Measurements from ENCODE around the gene DOK6. TPM values are rescaled to one million over a fixed set of nuclear protein-coding genes. Genes with fewer than 3 reads are reported as not detected.
"Not testable (repeated sequence)": the region's sequence is repeated elsewhere in the genome, so short reads cannot be mapped to it uniquely, and the experiment has no call there.

DOK6 gene
- total RNA-seq, 1 experiment from 2014 or later: not detected

GRCh38 chr18:69853051-69853450, 452.4 kb downstream of the DOK6 start:
- intact Hi-C loops (cut with micrococcal nuclease): no loop called here
- Histone ChIP-seq H3K27ac (ENCODE audit: low read length) (no peak overlapping the region), H3K4me3 (ENCODE audit: low read length) (no peak overlapping the region), H3K27me3 (ENCODE audit: low read length) (no peaks in the 10 kb centered on the region), H3K36me3 (ENCODE audit: low read depth, low read length) (no peaks in the 10 kb centered on the region), H3K9ac (ENCODE audit: low read length) (no peak overlapping the region), H3K9me2 (replicated peaks; ENCODE audit: low read length) (no peaks in the 10 kb centered on the region), H4K20me1 (ENCODE audit: low read length) (no peaks in the 10 kb centered on the region), H3F3A (ENCODE audit: low read length, unreplicated experiment) (no peaks in the 10 kb centered on the region), H3K4me1 (ENCODE audit: insufficient read depth, low read length) (no peaks in the 10 kb centered on the region), H3K79me2 (ENCODE audit: low read length) (no peaks in the 10 kb centered on the region), H3K9me3 (ENCODE audit: low read length) (no peaks in the 10 kb centered on the region), H3K4me2 (ENCODE audit: low read length) (no peak overlapping the region), H2AFZ (ENCODE audit: low read length) (no peak overlapping the region)
- no peak for TF ChIP-seq EZH2 (IDR thresholded peaks at IDR 0.05; ENCODE audit: low read length, unreplicated experiment)
- TF ChIP-seq CTCF (conservative IDR thresholded peaks at IDR 0.05; ENCODE audit: low read depth, low read length): no peak
- no peak for TF ChIP-seq EZH2phosphoT487 (IDR thresholded peaks at IDR 0.05; ENCODE audit: borderline replicate concordance, low read length)
- DNase-seq: no peak
- ChIA-PET CTCF (no interaction called here), POLR2A (ENCODE audit: unreplicated experiment) (no interaction called here)
- ATAC-seq: no peak
- no TSS peak for BruUV-seq (replicated peaks)

- no peaks in the 10 kb centered on the region for H3F3A ChIP-seq (ENCODE audit: low read length, unreplicated experiment)
- ChIA-PET CTCF (no interaction called here), POLR2A (ENCODE audit: unreplicated experiment) (no interaction called here)
- H3K4me3 ChIP-seq (ENCODE audit: low read length): no peak overlapping the region
- no peak overlapping the region for H2AFZ ChIP-seq (ENCODE audit: low read length)
- H3K4me2 ChIP-seq (ENCODE audit: low read length): no peak overlapping the region
- TF ChIP-seq EZH2phosphoT487 (IDR thresholded peaks at IDR 0.05; ENCODE audit: borderline replicate concordance, low read length): no peak
- no peak for TF ChIP-seq EZH2 (IDR thresholded peaks at IDR 0.05; ENCODE audit: low read length, unreplicated experiment)
- TF ChIP-seq CTCF (conservative IDR thresholded peaks at IDR 0.05; ENCODE audit: low read depth, low read length): no peak
- no peaks in the 10 kb centered on the region for H3K4me1 ChIP-seq (ENCODE audit: insufficient read depth, low read length)
- no peaks in the 10 kb centered on the region for H3K27me3 ChIP-seq (ENCODE audit: low read length)
- no peaks in the 10 kb centered on the region for H3K79me2 ChIP-seq (ENCODE audit: low read length)
- no peaks in the 10 kb centered on the region for H3K9me3 ChIP-seq (ENCODE audit: low read length)
- no TSS peak for BruUV-seq (replicated peaks)
- H3K9ac ChIP-seq (ENCODE audit: low read length): no peak overlapping the region
- no peaks in the 10 kb centered on the region for H3K36me3 ChIP-seq (ENCODE audit: low read depth, low read length)
- H3K9me2 ChIP-seq (replicated peaks; ENCODE audit: low read length): no peaks in the 10 kb centered on the region
- H3K27ac ChIP-seq (ENCODE audit: low read length): no peak overlapping the region
- intact Hi-C loops (cut with micrococcal nuclease): no loop called here
- no peaks in the 10 kb centered on the region for H4K20me1 ChIP-seq (ENCODE audit: low read length)
- DNase-seq: no peak
- ATAC-seq: no peak
Observed at GRCh38 chr18:69854455-69854854, 453.8 kb downstream of the DOK6 start.

- Histone ChIP-seq H3F3A (ENCODE audit: low read length, unreplicated experiment) (no peaks in the 10 kb centered on the region), H4K20me1 (ENCODE audit: low read length) (no peaks in the 10 kb centered on the region), H3K27ac (ENCODE audit: low read length) (no peak overlapping the region), H3K79me2 (ENCODE audit: low read length) (no peaks in the 10 kb centered on the region), H3K9ac (ENCODE audit: low read length) (no peak overlapping the region), H3K4me1 (ENCODE audit: insufficient read depth, low read length) (no peaks in the 10 kb centered on the region), H3K27me3 (ENCODE audit: low read length) (no peaks in the 10 kb centered on the region), H3K9me3 (ENCODE audit: low read length) (no peaks in the 10 kb centered on the region), H3K4me2 (ENCODE audit: low read length) (no peak overlapping the region), H2AFZ (ENCODE audit: low read length) (no peak overlapping the region), H3K4me3 (ENCODE audit: low read length) (no peak overlapping the region), H3K9me2 (replicated peaks; ENCODE audit: low read length) (no peaks in the 10 kb centered on the region), H3K36me3 (ENCODE audit: low read depth, low read length) (no peaks in the 10 kb centered on the region)
- ATAC-seq (peak; percentile 35; the same call in 1 of the 2 replicates), DNase-seq (no peak)
- intact Hi-C loops (cut with micrococcal nuclease): no loop called here
- ChIA-PET POLR2A (ENCODE audit: unreplicated experiment) (no interaction called here), CTCF (no interaction called here)
- no TSS peak for BruUV-seq (replicated peaks)
- TF ChIP-seq EZH2phosphoT487 (IDR thresholded peaks at IDR 0.05; ENCODE audit: borderline replicate concordance, low read length) (no peak), EZH2 (IDR thresholded peaks at IDR 0.05; ENCODE audit: low read length, unreplicated experiment) (no peak), CTCF (conservative IDR thresholded peaks at IDR 0.05; ENCODE audit: low read depth, low read length) (no peak)
Observed at GRCh38 chr18:69858897-69859296, 458.2 kb downstream of the DOK6 start.

- H3F3A ChIP-seq (ENCODE audit: low read length, unreplicated experiment); DNase-seq; H3K9ac ChIP-seq (ENCODE audit: low read length); POLR2A ChIA-PET (ENCODE audit: unreplicated experiment); BruUV-seq (replicated peaks); H3K4me3 ChIP-seq (ENCODE audit: low read length); CTCF ChIA-PET; H2AFZ ChIP-seq (ENCODE audit: low read length); H3K4me1 ChIP-seq (ENCODE audit: insufficient read depth, low read length); H3K9me2 ChIP-seq (replicated peaks; ENCODE audit: low read length); H4K20me1 ChIP-seq (ENCODE audit: low read length); H3K4me2 ChIP-seq (ENCODE audit: low read length); H3K27ac ChIP-seq (ENCODE audit: low read length); H3K79me2 ChIP-seq (ENCODE audit: low read length); H3K27me3 ChIP-seq (ENCODE audit: low read length); H3K9me3 ChIP-seq (ENCODE audit: low read length); intact Hi-C loops (cut with micrococcal nuclease); ATAC-seq; H3K36me3 ChIP-seq (ENCODE audit: low read depth, low read length): not testable (repeated sequence)
Observed at GRCh38 chr18:69864802-69865201, 464.1 kb downstream of the DOK6 start.
